HEK293 (cell line): ENCODE measurements around the gene CLCN7.

Experiments used
- CTCF ChIA-PET: fragments of 350-600 bp; formaldehyde crosslinking; extraction: SDS; loops from one replicate; lab custom pipeline; 2021; ENCODE audit warnings: antibody characterized with exemption; lab: Yijun Ruan, JAX
- POLR2A ChIA-PET: fragments of 300-600 bp; formaldehyde crosslinking; extraction: SDS; loops from one replicate; lab custom pipeline; 2020; ENCODE audit warnings: antibody characterized with exemption, inconsistent platforms; lab: Yijun Ruan, JAX
- H3K27ac ChIP-seq: fragments of 200-500 bp; sonication (Bioruptor generic); 2 replicates; pipeline ENCODE4 v1.5.1; 2014; ENCODE audit warnings: low read depth, low read length, control low read depth, inconsistent platforms; ENCODE audit errors: extremely low read depth
- H3K36me3 ChIP-seq, 2 experiments: fragments of 200-500 bp in 1 of 2; sonication (Bioruptor generic) in 1 of 2; 1 replicate in 1 of 2; 2 replicates in 1 of 2; pipeline ENCODE4 v1.5.1; 2014 to 2017; ENCODE audit warnings: inconsistent platforms in 2 of 2, low read length in 2 of 2; ENCODE audit not compliant: control insufficient read depth in 2 of 2, insufficient read depth in 1 of 2
- H3K4me1 ChIP-seq: fragments of 200-500 bp; sonication (Bioruptor generic); 2 replicates; pipeline ENCODE4 v1.5.1; 2014; ENCODE audit warnings: mild to moderate bottlenecking, low read length, inconsistent platforms; ENCODE audit not compliant: control insufficient read depth, insufficient read depth
- H3K4me3 ChIP-seq: 2 replicates; pipeline ENCODE4 v1.5.1; 2011; ENCODE audit warnings: low read depth, mild to moderate bottlenecking, control low read depth, low read length, moderate library complexity
- H3K9me3 ChIP-seq: fragments of 200-500 bp; sonication (Bioruptor generic); 2 replicates; pipeline ENCODE4 v1.5.1; 2014; ENCODE audit warnings: low read depth, low read length, inconsistent platforms; ENCODE audit not compliant: control insufficient read depth, insufficient read depth
- FEZF1 ChIP-seq: fragments of 450-650 bp; formaldehyde crosslinking; IDR thresholded peaks from 2 replicates; pipeline ENCODE4 v1.5.1; 2016; ENCODE audit warnings: missing biosample characterization, missing genetic modification characterization
- IKZF3 ChIP-seq: fragments of 450-650 bp; IDR thresholded peaks from 2 replicates; pipeline ENCODE4 v1.5.0; 2018; ENCODE audit warnings: missing biosample characterization, mild to moderate bottlenecking, missing genetic modification characterization, moderate library complexity
- ZNF121 ChIP-seq: fragments of 450-650 bp; formaldehyde crosslinking; IDR thresholded peaks from 2 replicates; pipeline ENCODE4 v1.5.1; 2016; ENCODE audit warnings: missing biosample characterization, missing genetic modification characterization
- ZNF169 ChIP-seq: fragments of 450-650 bp; formaldehyde crosslinking; IDR thresholded peaks from 2 replicates; pipeline ENCODE4 v1.5.1; 2016; ENCODE audit warnings: missing biosample characterization, missing genetic modification characterization
- ZNF202 ChIP-seq: fragments of 450-650 bp; formaldehyde crosslinking; IDR thresholded peaks from 2 replicates; pipeline ENCODE4 v1.5.1; 2016; ENCODE audit warnings: missing biosample characterization, missing genetic modification characterization, borderline replicate concordance
- ZNF211 ChIP-seq: fragments of 450-650 bp; formaldehyde crosslinking; IDR thresholded peaks from 2 replicates; pipeline ENCODE4 v1.5.1; 2016; ENCODE audit warnings: low read depth, missing biosample characterization, missing genetic modification characterization
- ZNF324 ChIP-seq: fragments of 450-650 bp; formaldehyde crosslinking; IDR thresholded peaks from 2 replicates; pipeline ENCODE4 v1.5.1; 2016; ENCODE audit warnings: missing biosample characterization, missing genetic modification characterization
- ZNF426 ChIP-seq: fragments of 450-650 bp; formaldehyde crosslinking; IDR thresholded peaks from 2 replicates; pipeline ENCODE4 v1.5.1; 2017; ENCODE audit warnings: missing biosample characterization, missing genetic modification characterization, mild to moderate bottlenecking, inconsistent platforms, moderate library complexity
- ZNF473 ChIP-seq: fragments of 450-650 bp; formaldehyde crosslinking; IDR thresholded peaks from 2 replicates; pipeline ENCODE4 v1.5.1; 2017; ENCODE audit warnings: missing biosample characterization, missing genetic modification characterization
- ZNF521 ChIP-seq: fragments of 450-650 bp; formaldehyde crosslinking; IDR thresholded peaks from 2 replicates; pipeline ENCODE4 v1.5.1; 2017; ENCODE audit warnings: missing biosample characterization, mild to moderate bottlenecking, missing genetic modification characterization
- ZNF707 ChIP-seq: fragments of 450-650 bp; formaldehyde crosslinking; IDR thresholded peaks from 2 replicates; pipeline ENCODE4 v1.5.1; 2016; ENCODE audit warnings: missing biosample characterization, missing genetic modification characterization
- ZSCAN16 ChIP-seq: fragments of 450-650 bp; formaldehyde crosslinking; IDR thresholded peaks from 2 replicates; pipeline ENCODE4 v1.5.1; 2016; ENCODE audit warnings: missing biosample characterization, missing genetic modification characterization
- ZSCAN5A ChIP-seq: fragments of 450-650 bp; formaldehyde crosslinking; IDR thresholded peaks from 2 replicates; pipeline ENCODE4 v1.5.1; 2016; ENCODE audit warnings: missing biosample characterization, missing genetic modification characterization
- TF ChIP-seq, protein P1 (sequence below): fragments of 450-650 bp; formaldehyde crosslinking; IDR thresholded peaks from 2 replicates; pipeline ENCODE4 v1.5.1; 2016; ENCODE audit warnings: missing biosample characterization, missing genetic modification characterization
- TF ChIP-seq, protein P2 (sequence below): fragments of 450-650 bp; formaldehyde crosslinking; IDR thresholded peaks from 2 replicates; pipeline ENCODE4 v1.5.1; 2016; ENCODE audit warnings: missing biosample characterization, missing genetic modification characterization
- TF ChIP-seq, protein P3 (sequence below): fragments of 450-650 bp; formaldehyde crosslinking; IDR thresholded peaks from 2 replicates; pipeline ENCODE4 v1.5.1; 2016; ENCODE audit warnings: missing biosample characterization, missing genetic modification characterization, borderline replicate concordance

CLCN7 gene

GRCh38 chr16:1401061-1401757 lies 73.6 kb downstream of the CLCN7 start (continued):
- no peak for TF ChIP-seq ZSCAN16 (tag by site-specific recombination)

- Histone ChIP-seq H3K4me1 (no peaks in the 10 kb centered on the region), H3K36me3 (peaks cover 0 to 45% of the 10 kb centered on the region in 2 experiments; a peak in 2 of 3 replicates), H3K27ac (no peak overlapping the region), H3K9me3 (no peaks in the 10 kb centered on the region), H3K4me3 (no peak overlapping the region)
- POLR2A ChIA-PET, result no interaction called here
- CTCF ChIA-PET, result no interaction called here
- TF ChIP-seq ZNF473 (no peak), IKZF3 (tag by site-specific recombination) (no peak), ZSCAN5A (no peak), ZNF169 (tag by site-specific recombination) (no peak), ZNF324 (tag by site-specific recombination) (no peak), ZNF211 (no peak), FEZF1 (no peak)
- TF ChIP-seq, protein P1, sequence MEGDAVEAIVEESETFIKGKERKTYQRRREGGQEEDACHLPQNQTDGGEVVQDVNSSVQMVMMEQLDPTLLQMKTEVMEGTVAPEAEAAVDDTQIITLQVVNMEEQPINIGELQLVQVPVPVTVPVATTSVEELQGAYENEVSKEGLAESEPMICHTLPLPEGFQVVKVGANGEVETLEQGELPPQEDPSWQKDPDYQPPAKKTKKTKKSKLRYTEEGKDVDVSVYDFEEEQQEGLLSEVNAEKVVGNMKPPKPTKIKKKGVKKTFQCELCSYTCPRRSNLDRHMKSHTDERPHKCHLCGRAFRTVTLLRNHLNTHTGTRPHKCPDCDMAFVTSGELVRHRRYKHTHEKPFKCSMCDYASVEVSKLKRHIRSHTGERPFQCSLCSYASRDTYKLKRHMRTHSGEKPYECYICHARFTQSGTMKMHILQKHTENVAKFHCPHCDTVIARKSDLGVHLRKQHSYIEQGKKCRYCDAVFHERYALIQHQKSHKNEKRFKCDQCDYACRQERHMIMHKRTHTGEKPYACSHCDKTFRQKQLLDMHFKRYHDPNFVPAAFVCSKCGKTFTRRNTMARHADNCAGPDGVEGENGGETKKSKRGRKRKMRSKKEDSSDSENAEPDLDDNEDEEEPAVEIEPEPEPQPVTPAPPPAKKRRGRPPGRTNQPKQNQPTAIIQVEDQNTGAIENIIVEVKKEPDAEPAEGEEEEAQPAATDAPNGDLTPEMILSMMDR (tag by site-specific recombination), result no peak
- TF ChIP-seq, protein P2, sequence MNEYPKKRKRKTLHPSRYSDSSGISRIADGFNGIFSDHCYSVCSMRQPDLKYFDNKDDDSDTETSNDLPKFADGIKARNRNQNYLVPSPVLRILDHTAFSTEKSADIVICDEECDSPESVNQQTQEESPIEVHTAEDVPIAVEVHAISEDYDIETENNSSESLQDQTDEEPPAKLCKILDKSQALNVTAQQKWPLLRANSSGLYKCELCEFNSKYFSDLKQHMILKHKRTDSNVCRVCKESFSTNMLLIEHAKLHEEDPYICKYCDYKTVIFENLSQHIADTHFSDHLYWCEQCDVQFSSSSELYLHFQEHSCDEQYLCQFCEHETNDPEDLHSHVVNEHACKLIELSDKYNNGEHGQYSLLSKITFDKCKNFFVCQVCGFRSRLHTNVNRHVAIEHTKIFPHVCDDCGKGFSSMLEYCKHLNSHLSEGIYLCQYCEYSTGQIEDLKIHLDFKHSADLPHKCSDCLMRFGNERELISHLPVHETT, result no peak
These were observed 75.8 kb downstream of the CLCN7 start for GRCh38 chr16:1398826-1399581.

DNA sequence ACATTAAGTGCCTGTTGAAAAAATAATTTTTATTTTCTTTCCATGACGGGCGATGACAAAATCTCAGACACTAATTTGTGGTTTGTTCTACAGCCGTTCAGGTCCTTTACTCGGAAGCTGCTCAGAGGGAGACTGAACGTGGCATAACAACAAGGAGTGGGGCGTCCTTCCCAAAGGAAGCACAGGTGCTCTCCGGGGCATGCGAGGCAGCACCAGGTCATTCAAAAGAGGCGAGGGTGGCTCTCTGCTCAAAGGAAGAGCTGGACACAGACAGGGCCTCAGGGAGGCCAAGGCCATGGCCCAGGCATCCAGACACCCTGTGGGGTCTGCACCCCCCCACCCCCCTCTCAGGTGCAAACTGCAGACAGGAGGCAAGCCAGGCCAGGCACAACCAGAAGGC lies 76.5 kb downstream of the CLCN7 start:
- no peaks in the 10 kb centered on the region for H3K9me3 ChIP-seq
- H3K4me1 ChIP-seq, result no peaks in the 10 kb centered on the region
- ChIA-PET CTCF (no interaction called here), POLR2A (no interaction called here)
- peaks cover 0 to 48% of the 10 kb centered on the region in 2 experiments; a peak in 2 of 3 replicates for H3K36me3 ChIP-seq
- no peak for TF ChIP-seq ZNF426 (tag by site-specific recombination)
- peak; percentile 91 for TF ChIP-seq ZNF707
- H3K27ac ChIP-seq, result no peak overlapping the region
- no peak overlapping the region for H3K4me3 ChIP-seq

DNA sequence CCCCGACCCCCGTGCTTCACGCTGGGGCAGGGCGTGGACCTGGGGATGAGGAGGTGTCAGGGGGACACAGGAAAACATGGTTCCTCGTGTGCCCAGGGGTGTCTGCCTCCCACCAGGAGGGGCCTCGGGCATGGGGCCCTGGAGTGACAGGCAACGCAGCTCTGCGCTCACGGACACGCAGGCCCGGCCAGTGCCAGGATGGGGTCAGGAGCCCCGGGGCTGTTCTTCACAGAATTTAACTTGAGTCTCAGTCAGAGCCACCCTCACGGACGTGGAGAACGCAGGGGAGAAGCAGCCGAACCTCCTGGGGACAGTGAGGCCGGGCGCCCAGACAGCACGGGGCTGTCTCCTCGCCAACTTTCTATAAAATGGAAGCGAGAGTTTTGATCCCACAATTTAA lies 77.0 kb downstream of the CLCN7 start:
- TF ChIP-seq, protein P3, sequence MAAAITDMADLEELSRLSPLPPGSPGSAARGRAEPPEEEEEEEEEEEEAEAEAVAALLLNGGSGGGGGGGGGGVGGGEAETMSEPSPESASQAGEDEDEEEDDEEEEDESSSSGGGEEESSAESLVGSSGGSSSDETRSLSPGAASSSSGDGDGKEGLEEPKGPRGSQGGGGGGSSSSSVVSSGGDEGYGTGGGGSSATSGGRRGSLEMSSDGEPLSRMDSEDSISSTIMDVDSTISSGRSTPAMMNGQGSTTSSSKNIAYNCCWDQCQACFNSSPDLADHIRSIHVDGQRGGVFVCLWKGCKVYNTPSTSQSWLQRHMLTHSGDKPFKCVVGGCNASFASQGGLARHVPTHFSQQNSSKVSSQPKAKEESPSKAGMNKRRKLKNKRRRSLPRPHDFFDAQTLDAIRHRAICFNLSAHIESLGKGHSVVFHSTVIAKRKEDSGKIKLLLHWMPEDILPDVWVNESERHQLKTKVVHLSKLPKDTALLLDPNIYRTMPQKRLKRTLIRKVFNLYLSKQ (tag by site-specific recombination), result no peak
- TF ChIP-seq ZNF202 (tag by site-specific recombination) (no peak), ZNF121 (tag by site-specific recombination) (no peak), ZNF521 (tag by site-specific recombination) (no peak)
- ChIA-PET POLR2A (no interaction called here), CTCF (no interaction called here)

More for the DNA sequence above, 77.0 kb downstream of the CLCN7 start:
- Histone ChIP-seq H3K4me1 (no peaks in the 10 kb centered on the region), H3K9me3 (no peaks in the 10 kb centered on the region), H3K27ac (no peak overlapping the region), H3K4me3 (no peak overlapping the region), H3K36me3 (peaks cover 0 to 47% of the 10 kb centered on the region in 2 experiments; a peak in 2 of 3 replicates)
